ENCODE measurements around the gene MKNK2. TPM values are rescaled to one million over a fixed set of nuclear protein-coding genes. Genes with fewer than 3 reads are reported as not detected.

The MKNK2 gene
- polyA plus RNA-seq, 1 experiment, result 31.1 TPM

DNA sequence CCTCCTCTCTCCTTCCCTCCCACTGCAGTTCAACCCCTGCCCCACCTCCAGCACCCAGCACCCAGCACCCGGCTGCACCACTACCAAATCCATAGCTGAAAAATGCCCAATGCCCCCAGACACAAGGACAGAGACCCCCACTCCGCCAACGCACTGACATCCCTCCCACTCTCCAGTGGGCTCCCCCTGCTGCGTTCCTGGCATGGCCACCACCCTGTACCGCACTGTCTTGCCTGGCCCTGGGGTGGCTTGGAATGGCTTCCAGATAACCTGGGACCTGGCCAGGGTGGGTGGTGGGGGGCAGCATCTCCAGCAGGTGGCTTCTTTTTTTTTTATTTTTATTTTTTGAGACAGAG, 5.8 kb upstream of the MKNK2 start:
- CTCF ChIA-PET, result no interaction called here
- Histone ChIP-seq H3K9me3 (ENCODE audit: control insufficient read depth, insufficient read depth, low read length) (peaks cover 4% of the 10 kb centered on the region; the same call in 1 of the 2 replicates), H3K27ac (ENCODE audit: low read depth, low read length) (peak overlapping the region; percentile 21), H3K27me3 (ENCODE audit: control insufficient read depth, insufficient read depth, low read length) (no peaks in the 10 kb centered on the region), H3K4me3 (ENCODE audit: low read depth, low read length) (no peak overlapping the region)
- POLR2A ChIA-PET, result interaction anchor here (0.6 to 0.7 kb wide), 2 partner anchors 15 to 39 kb away, joined by 3 to 5 read pairs; no protein-coding TSS in a partner anchor
- DNase-seq (ENCODE audit: low read depth, low spot score), result no peak
- no peak for TF ChIP-seq CTCF (IDR thresholded peaks at IDR 0.05; ENCODE audit: low read depth, low read length)

DNA sequence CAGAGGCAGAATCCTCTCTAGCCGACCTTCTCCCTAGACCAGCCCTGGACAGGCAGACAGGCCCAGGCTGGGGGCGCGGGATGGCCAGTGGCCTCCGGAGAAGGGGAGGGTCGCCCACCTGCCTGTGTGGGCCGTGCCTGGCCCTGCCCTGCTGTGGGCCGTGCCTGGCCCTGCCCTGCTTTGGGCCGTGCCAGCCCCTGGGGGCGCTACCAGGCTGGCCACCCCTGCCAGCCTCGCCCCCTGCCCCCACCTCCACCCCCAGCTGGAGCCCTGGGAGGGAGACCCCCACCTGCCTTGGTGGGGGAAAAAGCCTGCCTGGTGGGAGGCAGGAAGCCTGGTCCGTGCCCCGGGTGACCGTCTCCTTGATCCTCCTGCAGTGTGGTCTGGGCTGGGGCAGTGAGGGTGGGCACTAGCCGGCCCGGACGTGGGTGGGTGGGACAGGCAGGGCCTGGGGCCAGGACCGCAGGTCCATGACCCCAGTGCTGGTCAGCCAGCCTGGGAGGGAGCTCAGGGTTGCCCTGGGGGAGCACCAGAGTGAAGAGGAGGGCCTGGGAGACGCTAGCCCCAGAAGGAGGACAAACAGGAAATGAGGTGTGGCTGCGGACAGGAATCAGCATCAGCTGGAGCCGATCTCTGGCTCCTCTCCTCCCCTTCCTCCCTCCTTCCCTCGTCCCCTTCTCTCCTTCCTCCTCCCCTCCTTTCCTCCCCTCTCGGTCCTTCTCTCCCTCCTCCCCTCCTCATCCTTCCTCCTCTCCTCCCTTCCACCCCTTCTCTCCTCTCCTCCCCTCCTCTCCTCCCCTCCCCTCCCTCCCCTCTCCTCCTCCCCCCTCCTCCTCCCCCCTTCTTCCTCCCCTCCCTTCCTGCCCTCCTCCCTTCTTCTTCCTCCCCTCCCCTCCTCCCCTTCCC, 5.1 kb upstream of the MKNK2 start:
- Histone ChIP-seq H3K4me3 (ENCODE audit: low read depth, low read length) (peak overlapping the region; percentile 31), H3K9me3 (ENCODE audit: control insufficient read depth, insufficient read depth, low read length) (peaks cover 4% of the 10 kb centered on the region; the same call in 1 of the 2 replicates), H3K27ac (ENCODE audit: low read depth, low read length) (peak overlapping the region; percentile 81), H3K27me3 (ENCODE audit: control insufficient read depth, insufficient read depth, low read length) (no peaks in the 10 kb centered on the region)
- TF ChIP-seq CTCF (IDR thresholded peaks at IDR 0.05; ENCODE audit: low read depth, low read length), result no peak
- CTCF ChIA-PET, result no interaction called here
- DNase-seq (ENCODE audit: low read depth, low spot score), result no peak
- POLR2A ChIA-PET, result interaction anchor here (0.6 to 0.7 kb wide), 2 partner anchors 14 to 39 kb away, joined by 3 to 5 read pairs; no protein-coding TSS in a partner anchor

- Histone ChIP-seq H3K4me3 (ENCODE audit: low read depth, low read length) (no peak overlapping the region), H3K27me3 (ENCODE audit: control insufficient read depth, insufficient read depth, low read length) (no peaks in the 10 kb centered on the region), H3K27ac (ENCODE audit: low read depth, low read length) (no peak overlapping the region), H3K9me3 (ENCODE audit: control insufficient read depth, insufficient read depth, low read length) (peaks cover 2% of the 10 kb centered on the region; the same call in 1 of the 2 replicates)
- no peak for DNase-seq (ENCODE audit: low read depth, low spot score)
- TF ChIP-seq CTCF (IDR thresholded peaks at IDR 0.05; ENCODE audit: low read depth, low read length), result no peak
- CTCF ChIA-PET, result interaction anchor here (0.6 to 1.1 kb wide), 2 partner anchors 261 to 1055 kb away, joined by 4 to 6 read pairs; no protein-coding TSS in a partner anchor
- POLR2A ChIA-PET, result interaction anchor here (0.6 to 0.7 kb wide), 2 partner anchors 71 to 421 kb away, joined by 3 to 6 read pairs; partner anchors contain the start of gene GADD45B
Measured at GRCh38 chr19:2054763-2055162, 3.7 kb upstream of the MKNK2 start.

DNA sequence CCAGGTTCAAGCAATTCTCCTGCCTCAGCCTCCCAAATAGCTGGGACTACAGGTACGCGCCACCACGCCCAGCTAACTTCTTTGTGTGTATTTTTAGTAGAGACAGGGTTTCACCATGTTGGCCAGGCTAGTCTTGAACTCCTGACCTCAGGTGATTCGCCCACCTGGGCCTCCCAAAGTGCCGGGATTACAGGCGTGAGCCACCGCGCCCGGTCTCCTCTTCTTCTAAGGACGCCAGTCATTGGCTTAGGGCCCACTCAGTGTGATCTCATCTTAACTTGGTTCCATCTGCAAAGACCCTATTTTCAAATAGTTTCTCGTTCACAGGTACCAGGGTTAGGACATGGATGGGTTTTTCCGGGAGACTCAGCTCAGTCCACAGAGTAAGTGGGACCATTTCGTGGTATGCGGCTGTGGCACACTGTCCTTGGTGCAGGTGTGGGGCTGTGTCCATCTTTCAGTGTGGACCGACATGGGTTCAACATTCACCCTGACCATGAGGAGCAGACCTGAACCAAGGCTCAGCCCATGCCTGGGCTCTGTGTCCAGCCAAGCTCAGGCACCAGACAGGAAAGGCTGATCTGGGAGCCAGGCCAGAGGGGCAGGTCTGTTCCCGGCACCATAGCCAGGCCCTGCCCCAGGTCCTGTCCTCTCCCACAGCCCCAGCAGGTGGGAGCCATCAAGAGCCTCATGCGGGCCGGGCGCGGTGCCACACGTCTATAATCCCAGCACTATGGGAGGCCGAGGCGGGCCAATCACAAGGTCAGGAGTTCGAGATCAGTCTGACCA, 2.8 kb upstream of the MKNK2 start:
- DNase-seq (ENCODE audit: low read depth, low spot score), result no peak
- Histone ChIP-seq H3K27ac (ENCODE audit: low read depth, low read length) (no peak overlapping the region), H3K9me3 (ENCODE audit: control insufficient read depth, insufficient read depth, low read length) (no peaks in the 10 kb centered on the region; the same call in 1 of the 2 replicates), H3K27me3 (ENCODE audit: control insufficient read depth, insufficient read depth, low read length) (no peaks in the 10 kb centered on the region), H3K4me3 (ENCODE audit: low read depth, low read length) (no peak overlapping the region)
- no peak for TF ChIP-seq CTCF (IDR thresholded peaks at IDR 0.05; ENCODE audit: low read depth, low read length)
- CTCF ChIA-PET, result interaction anchor here (0.5 to 1.4 kb wide), 2 partner anchors 16 to 338 kb away, joined by 3 to 5 read pairs; no protein-coding TSS in a partner anchor
- POLR2A ChIA-PET, result no interaction called here
